Activated CD4-positive, alpha-beta T cell treated with anti-CD3 and anti-CD28 coated beads, Interleukin-10, Interleukin-2, amounts not matched to agents 100 ng/mL and 50 ng/mL, durations not matched to agents 16 hours and 8 hours (primary cell): ENCODE measurements around the gene MYH7.
"Not testable (repeated sequence)": the region's sequence is repeated elsewhere in the genome, so short reads cannot be mapped to it uniquely, and the experiment has no call there.

ENCODE experiments used
- DNase-seq: peaks from one replicate; pipeline ENCODE4 v3.0.0-alpha.2; 2020

The MYH7 gene

GRCh38 chr14:23406725-23407355, 28.6 kb downstream of the MYH7 start:
- no peak for DNase-seq

DNA sequence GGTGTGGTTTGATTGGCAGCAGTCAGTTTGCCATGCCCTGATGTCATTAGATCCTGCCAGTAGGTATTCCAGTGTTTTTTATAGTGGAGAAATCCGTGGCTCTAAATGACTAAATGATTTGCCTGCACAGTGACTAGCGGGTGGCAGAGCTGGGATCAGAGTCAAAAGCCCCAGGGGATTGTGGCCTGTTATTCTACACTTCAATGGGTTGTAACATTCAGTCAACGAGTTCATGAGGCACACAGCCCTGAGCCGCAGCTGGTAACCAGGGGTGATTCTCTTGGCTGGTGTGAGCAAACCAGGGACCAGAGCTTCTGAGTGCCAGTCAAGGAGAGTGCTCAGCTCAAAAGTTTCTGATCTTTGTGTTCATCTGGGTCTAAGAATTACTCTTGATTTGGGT, 29.2 kb downstream of the MYH7 start:
- DNase-seq = no peak

- no peak for DNase-seq
These were observed 29.9 kb downstream of the MYH7 start for GRCh38 chr14:23405516-23406025.

DNA sequence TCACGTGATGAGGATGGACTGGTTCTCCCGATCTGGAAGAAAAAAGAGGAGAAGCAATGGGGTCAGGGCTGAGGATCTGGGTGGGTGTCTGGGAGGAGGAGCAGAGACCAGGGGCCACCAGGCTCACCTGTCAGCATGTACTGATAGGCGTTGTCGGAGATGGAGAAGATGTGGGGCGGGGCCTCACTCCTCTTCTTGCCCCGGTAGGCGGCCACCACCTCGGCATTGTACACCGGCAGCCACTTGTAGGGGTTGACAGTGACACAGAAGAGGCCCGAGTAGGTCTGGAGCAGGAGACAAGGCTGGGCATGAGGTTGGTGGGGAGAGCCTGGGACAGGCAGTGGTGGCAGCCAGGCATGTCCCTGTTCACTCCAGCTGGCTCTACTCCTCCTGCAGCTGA, 30.4 kb downstream of the MYH7 start:
- no peak for DNase-seq

DNA sequence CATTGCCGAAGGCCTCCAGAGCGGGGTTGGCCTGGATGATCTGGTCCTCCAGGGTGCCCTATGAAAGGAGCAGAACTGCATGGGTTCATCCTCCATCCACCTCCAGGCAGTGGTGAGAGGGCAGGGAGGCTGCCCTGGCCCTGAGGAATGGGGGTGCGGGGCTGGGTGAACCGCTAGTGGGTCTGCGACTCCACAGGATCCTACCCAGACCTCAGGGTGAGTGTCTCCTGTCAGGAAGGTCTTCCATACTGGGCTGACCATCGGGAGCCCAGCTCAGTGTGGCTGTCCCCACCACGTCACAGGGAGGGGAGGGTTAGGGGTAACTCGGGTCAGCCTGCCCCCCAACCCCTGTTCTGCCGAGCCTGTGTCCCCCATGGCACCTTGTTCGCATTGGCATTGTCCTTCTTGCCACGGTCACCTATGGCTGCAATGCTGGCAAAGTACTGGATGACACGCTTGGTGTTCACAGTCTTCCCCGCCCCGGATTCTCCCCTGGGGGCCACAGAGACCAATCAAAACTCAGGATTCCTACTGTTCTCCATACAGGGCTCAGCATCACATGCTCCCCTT, 31.0 kb downstream of the MYH7 start:
- no peak for DNase-seq

DNA sequence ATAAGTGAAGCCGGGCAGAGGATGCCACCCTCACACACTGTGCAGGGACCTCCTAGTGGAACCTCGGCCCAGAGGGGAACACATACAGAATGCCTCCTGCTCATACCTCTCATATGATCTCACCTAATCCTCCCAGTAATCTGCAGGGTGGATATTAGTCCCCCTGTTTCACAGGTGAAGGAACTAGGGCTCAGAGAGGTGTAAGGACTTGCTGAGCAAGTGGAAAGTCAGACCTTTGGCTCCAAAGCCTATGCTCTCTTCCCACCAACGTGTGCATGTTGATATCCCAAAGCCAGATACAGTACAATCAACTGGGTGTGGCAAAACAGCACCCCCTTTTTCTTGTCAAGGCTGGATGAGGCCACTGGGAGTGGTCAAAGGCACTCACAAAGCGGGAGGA, 31.6 kb downstream of the MYH7 start:
- DNase-seq = no peak

GRCh38 chr14:23403139-23403438, 32.4 kb downstream of the MYH7 start:
- no peak for DNase-seq

DNA sequence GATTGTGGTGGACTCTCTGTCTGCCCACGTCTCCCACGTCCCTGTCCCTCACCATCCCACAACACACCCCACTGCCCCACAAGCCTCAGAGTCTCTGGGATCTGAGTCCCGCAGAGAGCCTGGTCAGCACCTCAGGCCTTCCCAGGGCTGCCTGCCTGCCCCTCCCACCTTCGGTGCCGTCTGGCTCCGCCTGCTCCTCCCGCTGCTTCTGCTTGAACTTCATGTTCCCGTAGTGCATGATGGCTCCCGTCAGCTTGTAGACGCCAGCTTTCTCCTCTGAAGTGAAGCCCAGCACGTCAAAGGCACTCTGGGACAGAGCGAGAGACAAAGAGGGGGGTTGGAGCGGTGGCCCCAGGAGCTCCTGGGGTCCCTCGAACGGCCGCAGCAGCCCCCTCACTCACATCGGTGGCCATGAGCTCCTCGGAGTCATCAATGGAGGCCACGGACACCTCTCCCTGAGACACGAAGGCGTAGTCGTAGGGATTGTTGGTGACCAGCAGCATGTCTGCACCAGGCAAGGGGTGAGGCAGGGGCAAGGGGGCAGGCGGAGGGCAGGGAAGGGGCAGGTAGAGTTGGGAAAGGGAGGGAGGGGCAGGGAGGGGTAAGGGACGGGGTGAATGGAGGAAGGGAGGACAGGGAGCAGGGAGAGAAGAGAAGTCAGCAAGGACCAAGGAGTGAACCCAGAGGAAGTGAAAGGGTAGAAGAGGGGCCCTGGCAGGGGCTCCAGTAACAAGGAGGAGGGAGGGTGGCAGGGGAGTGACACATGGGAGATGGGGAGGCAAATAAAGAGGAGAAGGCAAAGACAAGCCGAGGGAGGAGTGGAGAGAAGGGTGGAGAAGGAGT, 32.9 kb downstream of the MYH7 start:
- no peak for DNase-seq

- no peak for DNase-seq
These were observed 34.2 kb downstream of the MYH7 start for GRCh38 chr14:23401291-23401690.

DNA sequence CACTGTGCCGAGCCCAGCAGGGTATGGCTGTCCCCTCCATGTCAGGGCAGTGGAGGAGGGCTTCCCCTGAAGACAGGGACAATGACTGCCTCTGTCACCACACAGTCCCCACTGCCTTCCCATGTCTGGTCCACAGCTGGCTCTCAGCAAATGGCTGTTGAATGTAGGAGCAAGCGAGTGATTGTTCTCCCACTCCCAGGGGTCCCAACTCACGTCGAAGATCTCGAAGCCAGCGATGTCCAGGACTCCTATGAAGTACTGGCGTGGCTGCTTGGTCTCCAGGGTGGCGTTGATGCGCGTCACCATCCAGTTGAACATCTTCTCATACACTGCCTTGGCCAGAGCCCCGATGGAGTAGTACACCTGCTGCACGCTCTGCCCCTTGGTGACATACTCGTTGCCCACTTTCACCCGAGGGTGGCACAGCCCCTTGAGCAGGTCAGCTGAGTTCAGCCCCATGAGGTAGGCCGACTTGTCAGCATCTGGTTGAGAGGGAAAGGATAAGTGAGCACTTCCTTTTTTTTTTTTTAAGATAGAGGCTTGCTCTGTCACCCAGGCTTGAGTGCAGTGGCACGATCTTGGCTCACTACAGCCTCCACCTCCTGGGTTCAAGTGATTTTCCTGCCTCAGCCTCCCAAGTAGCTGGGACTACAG, 34.8 kb downstream of the MYH7 start:
- DNase-seq = not testable (repeated sequence)

DNA sequence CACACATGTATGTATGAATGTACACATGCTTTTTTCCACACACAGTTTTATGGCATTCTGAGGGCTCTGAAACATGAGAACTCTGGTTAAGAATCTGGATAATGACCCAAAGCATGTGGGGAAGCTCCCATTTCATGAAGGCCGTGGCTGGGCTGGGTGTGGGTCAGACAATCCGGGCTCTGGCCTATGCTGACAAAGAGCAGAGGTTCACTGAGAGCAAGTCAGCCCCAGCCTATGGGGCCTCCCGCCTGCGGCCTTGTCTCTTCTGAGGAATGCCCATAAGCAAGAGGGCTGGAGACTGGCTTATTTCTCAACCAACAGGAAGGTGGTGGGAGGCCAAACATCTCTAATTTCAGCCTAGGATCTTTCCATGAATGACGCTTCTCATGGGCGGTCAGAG, 35.9 kb downstream of the MYH7 start:
- DNase-seq = no peak

- no peak for DNase-seq
These were observed 36.3 kb downstream of the MYH7 start for GRCh38 chr14:23399136-23399535.

DNA sequence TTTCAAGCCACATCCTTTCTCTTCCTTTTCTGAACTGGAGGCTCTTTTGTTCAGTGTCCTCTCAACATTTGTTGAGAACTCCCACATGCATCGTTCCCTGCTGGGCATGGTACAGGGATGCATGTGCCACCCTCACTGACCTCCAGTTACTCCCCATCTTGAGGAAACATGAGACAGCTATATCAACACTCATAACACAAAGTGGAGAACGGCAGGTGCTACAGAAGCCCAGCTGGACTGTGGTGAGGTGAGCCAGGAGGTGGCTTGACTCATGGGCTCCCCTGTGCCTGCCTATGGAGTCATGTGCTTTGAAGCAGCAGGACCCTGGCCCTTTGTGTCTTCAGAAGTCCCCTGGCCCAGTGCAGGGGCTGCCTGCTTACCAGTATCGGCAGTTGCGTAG, 37.1 kb downstream of the MYH7 start:
- DNase-seq = no peak

- DNase-seq = no peak
These were observed 38.6 kb downstream of the MYH7 start for GRCh38 chr14:23396781-23397407.

GRCh38 chr14:23396126-23396525, 39.3 kb downstream of the MYH7 start:
- DNase-seq = no peak

GRCh38 chr14:23392613-23393012, 42.8 kb downstream of the MYH7 start:
- DNase-seq = no peak

- not testable (repeated sequence) for DNase-seq
These were observed 45.6 kb downstream of the MYH7 start for GRCh38 chr14:23389871-23390270.

GRCh38 chr14:23389396-23389795, 46.1 kb downstream of the MYH7 start:
- no peak for DNase-seq

- DNase-seq = no peak
These were observed 46.5 kb downstream of the MYH7 start for GRCh38 chr14:23388996-23389395.

- no peak for DNase-seq
These were observed 47.3 kb downstream of the MYH7 start for GRCh38 chr14:23387916-23388882.

DNA sequence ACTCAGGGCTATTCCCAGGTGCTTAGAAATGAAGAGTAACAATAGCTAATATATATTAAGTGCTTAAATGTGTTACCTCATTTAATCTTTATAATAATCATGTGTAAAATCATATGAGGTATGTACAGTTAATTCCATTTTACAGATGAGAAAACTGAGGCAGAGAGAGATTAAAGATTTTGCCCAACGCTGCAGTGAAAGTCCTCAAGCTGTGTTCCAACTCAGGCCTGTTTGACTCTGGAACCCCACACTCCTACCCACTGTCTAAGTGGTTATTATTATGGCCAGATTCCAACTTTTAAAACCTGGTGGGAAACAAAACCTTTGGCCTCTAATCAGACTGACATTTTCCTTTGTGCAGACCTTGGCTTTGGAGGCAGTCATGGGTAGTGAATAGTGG, 48.5 kb downstream of the MYH7 start:
- DNase-seq = no peak

GRCh38 chr14:23386266-23386657, 49.2 kb downstream of the MYH7 start:
- not testable (repeated sequence) for DNase-seq
